OCI-LY7 (cell line): ENCODE measurements around the gene MCM9. TPM values are rescaled to one million over a fixed set of nuclear protein-coding genes. Genes with fewer than 3 reads are reported as not detected.

Source experiments
- BruUV-seq: library from RNA; stranded (reverse); fragments of 400-500 nt; replicated peaks from 2 replicates; lab custom pipeline; 2021; lab: Mats Ljungman, UMichigan
- CTCF ChIA-PET: fragments of 300-600 bp; sonication (Branson Sonifier 250); formaldehyde crosslinking; loops from one replicate; lab custom pipeline; 2022; ENCODE audit warnings: antibody characterized with exemption; ENCODE audit not compliant: unreplicated experiment; lab: Charles Lee
- POLR2A ChIA-PET: fragments of 300-600 bp; sonication (Branson Sonifier 250); formaldehyde crosslinking; loops from one replicate; lab custom pipeline; 2022; ENCODE audit warnings: antibody characterized with exemption; lab: Charles Lee
- DNase-seq: peaks from one replicate; pipeline ENCODE4 v3.0.0-alpha.2; 2015; ENCODE audit warnings: low spot score
- H2AFZ ChIP-seq: fragments of 200-600 bp; sonication (generic), shearing (Covaris generic); 2 replicates; pipeline ENCODE4 v1.6.1; 2014; ENCODE audit warnings: mild to moderate bottlenecking, antibody characterized with exemption, low read length, moderate library complexity
- H3K27ac ChIP-seq: fragments of 200-600 bp; sonication (generic); 2 replicates; pipeline ENCODE4 v1.5.1; 2014; ENCODE audit warnings: mixed run types, low read depth, mild to moderate bottlenecking, moderate library complexity, low read length, inconsistent platforms; ENCODE audit not compliant: poor library complexity, severe bottlenecking
- H3K36me3 ChIP-seq: fragments of 200-600 bp; sonication (generic); 2 replicates; pipeline ENCODE4 v1.6.1; 2014; ENCODE audit warnings: mild to moderate bottlenecking, antibody characterized with exemption, low read length, moderate library complexity, mixed read lengths; ENCODE audit not compliant: insufficient read depth
- H3K4me1 ChIP-seq: fragments of 200-600 bp; sonication (generic); 2 replicates; pipeline ENCODE4 v1.5.1; 2014; ENCODE audit warnings: mild to moderate bottlenecking, low read length; ENCODE audit not compliant: insufficient read depth, poor library complexity, severe bottlenecking
- H3K4me2 ChIP-seq: fragments of 200-600 bp; sonication (generic); 2 replicates; pipeline ENCODE4 v1.6.1; 2014; ENCODE audit warnings: mild to moderate bottlenecking, low read length
- H3K4me3 ChIP-seq: fragments of 200-600 bp; sonication (generic); 2 replicates; pipeline ENCODE4 v1.5.1; 2014; ENCODE audit warnings: mild to moderate bottlenecking, low read depth, low read length; ENCODE audit not compliant: poor library complexity, severe bottlenecking
- H3K79me2 ChIP-seq: fragments of 200-600 bp; sonication (generic); 2 replicates; pipeline ENCODE4 v1.6.1; 2016; ENCODE audit warnings: low read depth, mild to moderate bottlenecking, low read length, moderate library complexity, mixed read lengths; ENCODE audit not compliant: insufficient read depth
- H3K9me2 ChIP-seq: fragments of 200-600 bp; sonication (generic); 2 replicates; pipeline ENCODE4 v1.6.1; 2016; ENCODE audit warnings: mild to moderate bottlenecking, low read length, mixed read lengths; ENCODE audit not compliant: insufficient read depth
- H3K9me3 ChIP-seq: fragments of 200-600 bp; sonication (generic); 2 replicates; pipeline ENCODE4 v1.6.1; 2014; ENCODE audit warnings: mild to moderate bottlenecking, mixed run types, low read length, mixed read lengths
- H4K20me1 ChIP-seq: fragments of 200-600 bp; sonication (generic); 2 replicates; pipeline ENCODE4 v1.6.1; 2014; ENCODE audit warnings: mild to moderate bottlenecking, antibody characterized with exemption, low read length, moderate library complexity, mixed read lengths; ENCODE audit not compliant: insufficient read depth
- CTCF ChIP-seq: fragments of 200-600 bp; sonication (generic); conservative IDR thresholded peaks from 2 replicates; pipeline ENCODE4 v1.5.1; 2014; ENCODE audit warnings: mild to moderate bottlenecking, antibody characterized with exemption, low read length, moderate library complexity, mixed read lengths
- EZH2phosphoT487 ChIP-seq: fragments of 200-600 bp; sonication (generic); IDR thresholded peaks from 2 replicates; pipeline ENCODE4 v1.6.1; 2018; ENCODE audit warnings: low read depth, borderline replicate concordance, mild to moderate bottlenecking, mixed run types, antibody characterized with exemption, low read length, moderate library complexity, mixed read lengths
- intact Hi-C: fragments of 100-400 bp; cut with micrococcal nuclease; formaldehyde crosslinking; loops from one replicate; pipeline ENCODE4 v1.10.0; 2022; ENCODE audit not compliant: unreplicated experiment
- total RNA-seq, 2 experiments: library from RNA; depleted of rRNA in 1 of 2; stranded (reverse); fragments of >200 nt in 1 of 2; shearing (Covaris generic) in 1 of 2; gene quantifications; 2 replicates each; pipeline ENCODE4 v1.2.3, GENCODE V29; 2014 to 2022

MCM9 gene
- total RNA-seq, 2 experiments from 2014 or later: 17.4 to 18.8 TPM

DNA sequence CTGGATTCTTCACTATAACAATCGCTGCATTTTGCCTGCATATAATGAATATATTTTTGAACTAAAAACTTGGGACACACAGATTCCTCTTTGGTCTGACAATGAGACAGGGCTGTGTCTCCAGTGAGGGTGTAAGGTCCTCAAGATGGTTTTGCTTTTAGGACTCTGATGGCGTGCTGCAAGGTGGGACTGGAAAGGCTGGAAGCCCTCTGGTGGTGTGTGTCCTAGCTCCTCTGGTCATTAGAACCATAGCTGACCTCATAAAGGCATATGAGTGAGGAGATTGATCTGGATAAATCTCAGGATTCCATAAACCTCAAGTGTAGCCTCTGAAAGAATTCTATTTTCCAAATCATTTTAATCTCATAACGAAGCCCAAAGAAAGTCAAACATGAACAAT lies 149.4 kb downstream of the MCM9 start:
- no peak for TF ChIP-seq EZH2phosphoT487
- no peak for TF ChIP-seq CTCF
- Histone ChIP-seq H3K4me1 (peaks cover 10% of the 10 kb centered on the region), H3K79me2 (no peaks in the 10 kb centered on the region), H2AFZ (no peak overlapping the region), H3K9me3 (no peaks in the 10 kb centered on the region), H3K9me2 (no peaks in the 10 kb centered on the region), H3K4me2 (no peak overlapping the region), H3K36me3 (no peaks in the 10 kb centered on the region), H3K27ac (no peak overlapping the region), H4K20me1 (no peaks in the 10 kb centered on the region), H3K4me3 (no peak overlapping the region)
- no peak for DNase-seq
- no TSS peak for BruUV-seq
- intact Hi-C loops: no loop called here
- ChIA-PET CTCF (no interaction called here), POLR2A (interaction anchor here (0.7 to 1.2 kb wide), 2 partner anchors 9 to 67 kb away, joined by 3 read pairs; no protein-coding TSS in a partner anchor)

- Histone ChIP-seq H3K4me3 (no peak overlapping the region), H3K36me3 (no peaks in the 10 kb centered on the region), H3K9me2 (no peaks in the 10 kb centered on the region), H3K4me2 (no peak overlapping the region), H3K27ac (no peak overlapping the region), H2AFZ (no peak overlapping the region), H4K20me1 (no peaks in the 10 kb centered on the region), H3K79me2 (no peaks in the 10 kb centered on the region), H3K4me1 (peaks cover 10% of the 10 kb centered on the region), H3K9me3 (no peaks in the 10 kb centered on the region)
- no TSS peak for BruUV-seq
- no peak for TF ChIP-seq CTCF
- TF ChIP-seq EZH2phosphoT487: no peak
- intact Hi-C loops: no loop called here
- no peak for DNase-seq
- ChIA-PET POLR2A (interaction anchor here (0.6 to 1.4 kb wide), 4 partner anchors 11 to 641 kb away, joined by 3 to 8 read pairs (median 4); no protein-coding TSS in a partner anchor), CTCF (interaction anchor here (1.0 to 2.1 kb wide), 2 partner anchors 21 to 87 kb away, joined by 3 to 5 read pairs; no protein-coding TSS in a partner anchor)
These were observed 150.3 kb downstream of the MCM9 start for GRCh38 chr6:118784641-118785164.

DNA sequence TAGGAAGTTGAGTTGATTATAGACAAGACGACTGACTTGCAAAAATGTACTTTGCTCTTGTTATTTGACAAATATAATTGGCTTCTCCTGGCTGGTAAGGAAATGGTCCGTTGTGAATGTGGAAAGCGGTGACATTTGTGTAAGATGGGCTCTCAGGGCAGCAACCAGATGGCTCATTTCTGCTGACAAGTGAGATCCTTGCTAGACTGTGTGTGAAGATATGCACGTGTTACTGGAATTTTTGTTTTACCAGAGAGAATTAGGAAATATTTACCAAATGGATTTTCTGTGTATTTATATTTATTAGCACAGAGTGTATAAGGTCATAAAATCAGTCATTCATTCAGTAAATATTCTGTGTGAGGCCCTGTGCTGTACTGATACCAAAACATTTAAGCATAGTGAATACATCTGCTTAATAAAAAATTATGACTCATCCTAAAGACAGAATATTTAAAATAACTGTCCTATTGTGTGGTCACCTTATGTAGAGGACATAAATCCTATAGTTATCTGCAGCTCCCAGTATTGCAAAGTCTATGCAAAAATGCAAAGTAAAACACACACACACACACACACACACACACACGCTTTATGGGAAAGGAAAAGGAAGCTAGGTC lies 150.9 kb downstream of the MCM9 start:
- no peaks in the 10 kb centered on the region for H3K9me3 ChIP-seq
- BruUV-seq: no TSS peak
- no peaks in the 10 kb centered on the region for H3K79me2 ChIP-seq

More for the DNA sequence above, 150.9 kb downstream of the MCM9 start:
- TF ChIP-seq EZH2phosphoT487: no peak
- TF ChIP-seq CTCF: no peak
- DNase-seq: no peak
- Histone ChIP-seq H3K9me2 (no peaks in the 10 kb centered on the region), H2AFZ (no peak overlapping the region), H3K4me1 (peaks cover 10% of the 10 kb centered on the region), H3K27ac (no peak overlapping the region), H3K36me3 (no peaks in the 10 kb centered on the region), H3K4me3 (no peak overlapping the region), H4K20me1 (no peaks in the 10 kb centered on the region), H3K4me2 (no peak overlapping the region)
- CTCF ChIA-PET: interaction anchor here (1.0 to 2.1 kb wide), 2 partner anchors 20 to 86 kb away, joined by 3 to 5 read pairs; no protein-coding TSS in a partner anchor
- intact Hi-C loops: no loop called here
- POLR2A ChIA-PET: interaction anchor here (0.6 to 1.4 kb wide), 8 partner anchors 11 to 640 kb away, joined by 3 to 8 read pairs (median 3); no protein-coding TSS in a partner anchor
